Lower leg skin (tissue), 4 donors: ENCODE results near the gene PPFIBP2. TPM values are rescaled to one million over a fixed set of nuclear protein-coding genes. Genes with fewer than 3 reads are reported as not detected.

Source experiments
- DNase-seq, 2 donors: peaks; one replicate each; pipeline ENCODE4 v3.0.0-alpha.2; 2019; ENCODE audit warnings: low spot score in 2 of 2
- H3K4me3 ChIP-seq: fragments of 200-600 bp; sonication (generic); 2 replicates; pipeline ENCODE4 v1.5.1; 2017; ENCODE audit warnings: mild to moderate bottlenecking, low read depth; ENCODE audit not compliant: poor library complexity, severe bottlenecking
- CTCF ChIP-seq, 3 donors: fragments of 450-650 bp; IDR thresholded peaks; one replicate each; pipeline ENCODE4 v1.5.1; 2016; ENCODE audit warnings: antibody characterized with exemption in 3 of 3, mild to moderate bottlenecking in 3 of 3, moderate library complexity in 2 of 3
- POLR2A ChIP-seq, 2 donors: fragments of 450-650 bp; IDR thresholded peaks; one replicate each; pipeline ENCODE4 v1.6.1; 2016 to 2017; ENCODE audit warnings: antibody characterized with exemption in 2 of 2, mild to moderate bottlenecking in 1 of 2, moderate library complexity in 1 of 2
- WGBS, 2 donors: methylation state at CpG; one replicate each; pipeline ENCODE4 v1.1.5; 2018; 5-methylcytosine and 5-hydroxymethylcytosine counted together
- intact Hi-C: fragments of 100-400 bp; cut with DNase I; formaldehyde crosslinking; loops from one replicate; pipeline ENCODE4 v1.15.0; 2023; ENCODE audit warnings: low total_unique reads
- total RNA-seq, 4 donors: library from RNA; depleted of rRNA; stranded (reverse); fragments of >200 nt; gene quantifications; one replicate each; pipeline ENCODE4 v1.1.0, GENCODE V29; 2016

The PPFIBP2 gene
- total RNA-seq, 4 donors from 2014 or later, result 56.6 to 87.1 (median 69.5) TPM

DNA sequence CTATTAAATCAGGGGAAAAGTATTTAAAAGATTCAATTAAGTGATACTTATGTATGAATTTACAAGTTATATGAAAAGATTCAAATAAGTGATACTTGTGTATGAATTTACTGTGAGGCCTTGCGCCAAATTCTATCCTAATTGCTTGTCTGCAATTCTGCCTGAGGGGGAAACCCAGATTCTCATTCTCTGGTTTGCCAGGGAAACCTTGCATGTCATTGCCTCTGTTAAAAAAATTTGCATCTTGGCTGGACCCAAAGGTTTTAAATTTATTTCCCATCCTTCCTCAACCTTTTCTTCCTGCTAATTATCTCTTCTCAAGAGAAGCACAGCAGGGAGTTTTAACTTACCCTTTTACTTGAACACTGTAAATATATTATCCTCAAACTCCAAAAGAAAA is 14.7 kb upstream of the PPFIBP2 start:
- WGBS, 2 donors, result 48 to 59% methylated on average over 1 of the region's 1 CpG
- no peak for DNase-seq

GRCh38 chr11:7500251-7500650 is 13.5 kb upstream of the PPFIBP2 start:
- intact Hi-C loops, result no loop called here
- DNase-seq, result no peak
- WGBS, 2 donors, result 88 to 91% methylated on average over 3 of the region's 3 CpGs
- H3K4me3 ChIP-seq, result no peak overlapping the region
- TF ChIP-seq POLR2A (IDR thresholded peaks at IDR 0.05) (no peak), CTCF (IDR thresholded peaks at IDR 0.05) (no peak)

More for the DNA sequence above, 14.7 kb upstream of the PPFIBP2 start:
- intact Hi-C loops, result no loop called here
- no peak for TF ChIP-seq POLR2A (IDR thresholded peaks at IDR 0.05)
- TF ChIP-seq CTCF (IDR thresholded peaks at IDR 0.05), result no peak
- no peak overlapping the region for H3K4me3 ChIP-seq

DNA sequence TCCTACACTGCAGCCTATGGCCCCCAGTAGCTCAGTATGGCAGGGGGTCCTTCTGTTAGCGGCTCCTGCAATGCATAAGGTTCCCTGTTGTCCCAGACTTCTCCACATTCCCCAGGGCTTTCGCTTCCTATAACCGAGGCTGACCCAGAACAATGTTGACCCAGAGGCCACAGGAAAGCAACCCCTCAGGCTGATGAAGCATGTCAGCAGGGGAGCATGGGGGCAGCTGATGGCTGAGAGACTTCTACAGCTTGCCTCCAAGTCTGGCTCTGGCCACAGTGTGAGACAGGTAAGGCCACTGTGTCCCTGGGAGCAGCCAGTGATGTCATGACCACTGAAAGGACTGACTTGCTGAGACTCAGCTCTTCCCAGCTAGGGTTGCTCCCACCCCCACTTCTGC is 12.5 kb upstream of the PPFIBP2 start:
- DNase-seq, result no peak
- 87 to 93% methylated on average over 3 of the region's 3 CpGs for WGBS, 2 donors
- TF ChIP-seq POLR2A (IDR thresholded peaks at IDR 0.05), result no peak
- TF ChIP-seq CTCF (IDR thresholded peaks at IDR 0.05), result no peak
- intact Hi-C loops, result no loop called here
- no peak overlapping the region for H3K4me3 ChIP-seq

DNA sequence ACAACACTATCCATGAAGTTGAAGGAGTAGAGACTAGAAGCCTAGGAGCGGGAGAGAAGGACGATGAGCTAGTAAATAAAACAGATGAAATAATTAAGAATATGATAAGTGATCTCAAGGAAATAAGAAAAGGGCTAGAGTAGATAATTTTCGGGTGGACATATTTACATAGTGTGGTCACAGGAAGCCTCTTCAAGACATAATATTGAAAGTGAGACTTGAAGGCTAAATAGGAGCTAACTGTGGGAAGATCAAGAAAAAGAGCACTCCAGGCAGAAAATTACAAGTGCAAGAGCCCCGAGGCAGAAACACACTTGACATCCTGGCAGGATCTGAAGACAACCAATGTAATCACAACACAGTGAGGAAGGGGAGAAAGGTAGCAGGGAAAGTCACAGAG is 11.9 kb upstream of the PPFIBP2 start:
- 91 to 93% methylated on average over 4 of the region's 4 CpGs for WGBS, 2 donors
- intact Hi-C loops, result no loop called here
- DNase-seq, result no peak
- no peak overlapping the region for H3K4me3 ChIP-seq
- TF ChIP-seq POLR2A (IDR thresholded peaks at IDR 0.05) (no peak), CTCF (IDR thresholded peaks at IDR 0.05) (no peak)

DNA sequence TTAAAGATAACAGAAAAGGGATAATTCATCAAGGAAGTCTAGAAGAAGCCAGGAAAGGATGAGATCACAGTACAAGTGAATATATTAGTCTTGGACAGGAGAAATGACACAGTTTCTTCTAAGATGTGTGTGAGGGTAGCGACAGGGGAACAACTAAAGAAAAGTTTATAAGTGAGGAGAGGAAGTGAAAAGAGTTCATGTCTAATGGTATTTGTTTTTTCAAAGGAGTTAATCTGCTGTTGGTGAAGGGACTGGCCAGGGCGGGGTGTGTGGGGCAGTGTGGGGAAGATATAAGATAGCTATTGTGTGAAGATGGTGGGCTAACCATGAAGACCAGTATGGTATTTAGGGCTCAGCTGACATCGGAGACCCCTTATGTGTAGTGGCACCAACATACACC is 7.6 kb upstream of the PPFIBP2 start:
- WGBS, 2 donors, result 93 to 94% methylated on average over 3 of the region's 3 CpGs
- intact Hi-C loops, result no loop called here
- H3K4me3 ChIP-seq, result no peak overlapping the region
- DNase-seq, result no peak
- TF ChIP-seq POLR2A (IDR thresholded peaks at IDR 0.05) (no peak), CTCF (IDR thresholded peaks at IDR 0.05) (no peak)

DNA sequence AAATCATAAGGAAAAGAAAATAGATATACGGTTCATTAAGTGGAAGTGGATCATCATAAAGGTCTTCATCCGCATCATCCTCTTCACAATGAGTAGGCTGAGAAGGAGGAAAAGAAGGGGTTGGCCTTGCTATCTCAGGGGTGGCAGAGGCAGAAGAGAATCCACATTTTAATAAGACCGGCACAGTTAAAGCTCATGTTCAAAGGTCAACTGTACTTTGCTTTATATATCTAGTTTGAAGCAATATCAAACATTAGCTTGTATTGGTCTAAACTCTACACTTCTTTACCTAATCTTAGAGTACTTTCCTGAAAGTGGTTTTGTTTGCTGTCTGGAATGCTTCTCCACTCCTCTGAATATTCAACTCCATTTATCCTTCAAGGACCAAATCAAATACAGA is 5.7 kb upstream of the PPFIBP2 start:
- no peak for DNase-seq
- 94 to 95% methylated on average over 3 of the region's 3 CpGs for WGBS, 2 donors
- no peak overlapping the region for H3K4me3 ChIP-seq
- intact Hi-C loops, result no loop called here
- TF ChIP-seq CTCF (IDR thresholded peaks at IDR 0.05) (no peak), POLR2A (IDR thresholded peaks at IDR 0.05) (no peak)
